HepG2 (cell line): ENCODE results near the gene RAC3. TPM values are rescaled to one million over a fixed set of nuclear protein-coding genes. Genes with fewer than 3 reads are reported as not detected.

Experiments used
- ATF4 ChIP-seq, 2 experiments: fragments of 450-650 bp in 1 of 2; sonication (generic) in 1 of 2; formaldehyde crosslinking; IDR thresholded peaks; 2 replicates each; pipeline versions ENCODE4 v1.5.0 to v1.8.0; 2020 to 2022; ENCODE audit warnings: mild to moderate bottlenecking in 1 of 2, missing genetic modification reagents in 1 of 2
- ATRX ChIP-seq: sonication (generic); formaldehyde crosslinking; IDR thresholded peaks from 2 replicates; pipeline ENCODE4 v1.4.0; 2020; ENCODE audit warnings: missing genetic modification reagents, borderline replicate concordance
- BCLAF1 ChIP-seq: fragments of 450-650 bp; IDR thresholded peaks from 2 replicates; pipeline ENCODE4 v1.6.1; 2017; ENCODE audit warnings: mild to moderate bottlenecking
- MZF1 ChIP-seq: sonication (generic); formaldehyde crosslinking; IDR thresholded peaks from 2 replicates; pipeline ENCODE4 v1.8.1; 2023; ENCODE audit warnings: mild to moderate bottlenecking, missing genetic modification reagents, borderline replicate concordance
- NAIF1 ChIP-seq: sonication (generic); formaldehyde crosslinking; IDR thresholded peaks from 2 replicates; pipeline ENCODE4 v1.5.0; 2020; ENCODE audit warnings: mild to moderate bottlenecking, missing genetic modification reagents, borderline replicate concordance
- NFKBIZ ChIP-seq: IDR thresholded peaks from 2 replicates; pipeline ENCODE4 v1.6.1; 2018; ENCODE audit warnings: missing genetic modification reagents, missing compliant biosample characterization
- PRDM10 ChIP-seq: sonication (generic); formaldehyde crosslinking; IDR thresholded peaks from 2 replicates; pipeline ENCODE4 v1.4.0; 2020; ENCODE audit warnings: low read depth, missing genetic modification reagents
- SYNCRIP ChIP-seq: fragments of 200-400 bp; formaldehyde crosslinking; IDR thresholded peaks from 2 replicates; pipeline ENCODE4 v1.6.1; 2018; ENCODE audit warnings: mild to moderate bottlenecking, low read depth, low read length; ENCODE audit not compliant: insufficient read depth
- ZNF572 ChIP-seq: sonication (generic); formaldehyde crosslinking; IDR thresholded peaks from 2 replicates; pipeline ENCODE4 v1.5.1; 2020; ENCODE audit warnings: mild to moderate bottlenecking, missing genetic modification reagents
- ZNF841 ChIP-seq: sonication (generic); formaldehyde crosslinking; IDR thresholded peaks from 2 replicates; pipeline ENCODE4 v1.8.1; 2023; ENCODE audit warnings: missing genetic modification reagents, borderline replicate concordance
- polyA plus RNA-seq, 8 experiments: library from polyadenylated mRNA; depleted of rRNA in 3 of 8; stranded (reverse) in 7 of 8; unstranded in 1 of 8; fragments of >200 nt; fragmentation: Illumina TruSeq in 4 of 8; extraction: Trizol in 4 of 8; gene quantifications; 2 replicates each; pipeline versions ENCODE4 v1.2.1 to v1.2.3, GENCODE V29; 2011 to 2016; ENCODE audit warnings: low read depth in 4 of 8, missing spikeins in 1 of 8, mixed read lengths in 1 of 8; ENCODE audit not compliant: insufficient read depth in 1 of 8
- total RNA-seq, 5 experiments: library from RNA; depleted of rRNA; stranded (reverse); fragments of >200 nt; fragmentation: Illumina TruSeq; extraction: Trizol; gene quantifications; 2 replicates each; pipeline ENCODE4 v1.2.3, GENCODE V29; 2016; ENCODE audit warnings: low read depth in 1 of 5
- TF ChIP-seq, protein P1 (sequence below): sonication (generic); formaldehyde crosslinking; IDR thresholded peaks from 2 replicates; pipeline ENCODE4 v1.8.1; 2023; ENCODE audit warnings: missing genetic modification reagents, mild to moderate bottlenecking, borderline replicate concordance
- TF ChIP-seq, protein P2 (sequence below): IDR thresholded peaks from 2 replicates; pipeline ENCODE4 v1.6.1; 2018; ENCODE audit warnings: missing genetic modification reagents, mild to moderate bottlenecking, missing compliant biosample characterization
- TF ChIP-seq, protein P3 (sequence below): sonication (generic); formaldehyde crosslinking; IDR thresholded peaks from 2 replicates; pipeline ENCODE4 v1.5.1; 2020; ENCODE audit warnings: missing genetic modification reagents, mild to moderate bottlenecking, borderline replicate concordance

RAC3 gene
- total and polyA plus RNA-seq, 2 of the 13 experiments (the other 11 are each of a cell fraction or from before 2014, with no cell fraction given): 10.5 to 21.3 TPM

- TF ChIP-seq BCLAF1 (no peak), ZNF572 (CRISPR knock-in tag) (0 out of 2 replicates have a peak, but pooled peaks have one; percentile 12), ATF4 (CRISPR knock-in tag; IDR thresholded peaks at IDR 0.05) (peak in 1 of 2 experiments; percentile 69; a peak in 1 of 4 replicates), ATRX (CRISPR knock-in tag) (no peak), NAIF1 (CRISPR knock-in tag) (0 out of 2 replicates have a peak, but pooled peaks have one; percentile 4), ZNF841 (CRISPR knock-in tag) (no peak; the same call in 1 of the 2 replicates), NFKBIZ (CRISPR knock-in tag) (peak; percentile 54; the same call in 1 of the 2 replicates), MZF1 (CRISPR knock-in tag) (no peak), SYNCRIP (no peak), PRDM10 (peak; percentile 90)
- TF ChIP-seq, protein P1, sequence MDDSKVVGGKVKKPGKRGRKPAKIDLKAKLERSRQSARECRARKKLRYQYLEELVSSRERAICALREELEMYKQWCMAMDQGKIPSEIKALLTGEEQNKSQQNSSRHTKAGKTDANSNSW (CRISPR knock-in tag): no peak
- TF ChIP-seq, protein P2, sequence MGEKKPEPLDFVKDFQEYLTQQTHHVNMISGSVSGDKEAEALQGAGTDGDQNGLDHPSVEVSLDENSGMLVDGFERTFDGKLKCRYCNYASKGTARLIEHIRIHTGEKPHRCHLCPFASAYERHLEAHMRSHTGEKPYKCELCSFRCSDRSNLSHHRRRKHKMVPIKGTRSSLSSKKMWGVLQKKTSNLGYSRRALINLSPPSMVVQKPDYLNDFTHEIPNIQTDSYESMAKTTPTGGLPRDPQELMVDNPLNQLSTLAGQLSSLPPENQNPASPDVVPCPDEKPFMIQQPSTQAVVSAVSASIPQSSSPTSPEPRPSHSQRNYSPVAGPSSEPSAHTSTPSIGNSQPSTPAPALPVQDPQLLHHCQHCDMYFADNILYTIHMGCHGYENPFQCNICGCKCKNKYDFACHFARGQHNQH (CRISPR knock-in tag): peak; percentile 22
- TF ChIP-seq, protein P3, sequence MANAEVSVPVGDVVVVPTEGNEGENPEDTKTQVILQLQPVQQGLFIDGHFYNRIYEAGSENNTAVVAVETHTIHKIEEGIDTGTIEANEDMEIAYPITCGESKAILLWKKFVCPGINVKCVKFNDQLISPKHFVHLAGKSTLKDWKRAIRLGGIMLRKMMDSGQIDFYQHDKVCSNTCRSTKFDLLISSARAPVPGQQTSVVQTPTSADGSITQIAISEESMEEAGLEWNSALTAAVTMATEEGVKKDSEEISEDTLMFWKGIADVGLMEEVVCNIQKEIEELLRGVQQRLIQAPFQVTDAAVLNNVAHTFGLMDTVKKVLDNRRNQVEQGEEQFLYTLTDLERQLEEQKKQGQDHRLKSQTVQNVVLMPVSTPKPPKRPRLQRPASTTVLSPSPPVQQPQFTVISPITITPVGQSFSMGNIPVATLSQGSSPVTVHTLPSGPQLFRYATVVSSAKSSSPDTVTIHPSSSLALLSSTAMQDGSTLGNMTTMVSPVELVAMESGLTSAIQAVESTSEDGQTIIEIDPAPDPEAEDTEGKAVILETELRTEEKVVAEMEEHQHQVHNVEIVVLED (CRISPR knock-in tag): no peak
Measured at GRCh38 chr17:81994593-81995462, 36.6 kb upstream of the RAC3 start (continued).
